Measurements from ENCODE around the gene CFAP77.

DNA sequence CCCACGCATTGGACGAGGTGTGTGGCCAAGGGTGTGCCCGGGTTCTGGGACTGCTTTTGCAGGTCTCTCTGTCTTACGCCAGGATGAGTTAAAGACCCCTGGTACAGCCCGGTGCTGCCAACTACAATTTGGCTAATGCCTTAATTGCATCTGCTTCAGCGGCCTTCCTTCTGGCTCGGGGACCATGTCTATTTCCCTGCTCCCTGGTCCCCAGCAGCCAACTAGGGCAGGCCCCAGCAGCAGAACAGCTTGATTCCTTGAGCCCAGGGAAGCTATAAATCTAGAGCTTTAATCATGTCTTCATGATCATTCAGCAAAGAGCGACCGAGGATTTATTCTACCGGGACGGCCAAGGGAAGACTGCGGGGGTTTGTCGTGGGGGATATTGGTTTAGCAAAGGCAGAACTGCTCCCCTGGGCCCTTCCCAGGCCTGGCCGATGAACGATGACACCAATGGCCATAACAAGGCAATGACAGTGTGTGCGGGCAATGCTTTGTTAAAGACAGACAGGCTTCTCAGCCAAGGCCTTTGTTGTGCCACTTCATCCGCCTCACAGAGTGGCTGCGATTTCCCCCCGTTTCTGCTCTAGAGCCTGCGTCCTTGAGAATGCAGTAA, 51.4 kb downstream of the CFAP77 start:
- TF ChIP-seq, protein P1, sequence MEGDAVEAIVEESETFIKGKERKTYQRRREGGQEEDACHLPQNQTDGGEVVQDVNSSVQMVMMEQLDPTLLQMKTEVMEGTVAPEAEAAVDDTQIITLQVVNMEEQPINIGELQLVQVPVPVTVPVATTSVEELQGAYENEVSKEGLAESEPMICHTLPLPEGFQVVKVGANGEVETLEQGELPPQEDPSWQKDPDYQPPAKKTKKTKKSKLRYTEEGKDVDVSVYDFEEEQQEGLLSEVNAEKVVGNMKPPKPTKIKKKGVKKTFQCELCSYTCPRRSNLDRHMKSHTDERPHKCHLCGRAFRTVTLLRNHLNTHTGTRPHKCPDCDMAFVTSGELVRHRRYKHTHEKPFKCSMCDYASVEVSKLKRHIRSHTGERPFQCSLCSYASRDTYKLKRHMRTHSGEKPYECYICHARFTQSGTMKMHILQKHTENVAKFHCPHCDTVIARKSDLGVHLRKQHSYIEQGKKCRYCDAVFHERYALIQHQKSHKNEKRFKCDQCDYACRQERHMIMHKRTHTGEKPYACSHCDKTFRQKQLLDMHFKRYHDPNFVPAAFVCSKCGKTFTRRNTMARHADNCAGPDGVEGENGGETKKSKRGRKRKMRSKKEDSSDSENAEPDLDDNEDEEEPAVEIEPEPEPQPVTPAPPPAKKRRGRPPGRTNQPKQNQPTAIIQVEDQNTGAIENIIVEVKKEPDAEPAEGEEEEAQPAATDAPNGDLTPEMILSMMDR (IDR thresholded peaks at IDR 0.05): no peak
- TF ChIP-seq POLR2AphosphoS5 (IDR thresholded peaks at IDR 0.05): no peak
